Endothelial cell of umbilical vein (primary cell): Measurements from ENCODE around the gene PLEKHA8. TPM values are rescaled to one million over a fixed set of nuclear protein-coding genes. Genes with fewer than 3 reads are reported as not detected.

Source experiments
- BruUV-seq: library from RNA; stranded (reverse); fragments of 400-500 nt; replicated peaks from 2 replicates; lab custom pipeline; 2021; lab: Mats Ljungman, UMichigan
- CTCF ChIA-PET: fragments of 300-600, 350-600 bp; sonication (Branson Sonifier 250); formaldehyde crosslinking; loops from one replicate; lab custom pipeline; 2021; ENCODE audit warnings: antibody characterized with exemption, inconsistent platforms; lab: Charles Lee
- POLR2A ChIA-PET: fragments of 300-600, 350-600 bp; sonication (Branson Sonifier 250); formaldehyde crosslinking; loops from one replicate; lab custom pipeline; 2021; ENCODE audit warnings: antibody characterized with exemption, inconsistent platforms; lab: Charles Lee
- DNase-seq: peaks from one replicate; pipeline ENCODE4 v3.0.0-alpha.2; 2011; ENCODE audit warnings: low read depth, low spot score
- FAIRE-seq: peaks from 2 replicates; lab custom pipeline; 2011; peaks lifted over from hg19 to GRCh38; lab: Jason Lieb, UNC
- H2AFZ ChIP-seq: 2 replicates; pipeline ENCODE4 v1.6.0; 2012; ENCODE audit warnings: low read depth, low read length, control low read depth, inconsistent platforms
- H3K27ac ChIP-seq: 2 replicates; pipeline ENCODE4 v1.5.1; 2011; ENCODE audit warnings: low read depth, mild to moderate bottlenecking, control low read depth, low read length, moderate library complexity; ENCODE audit not compliant: insufficient read depth
- H3K27me3 ChIP-seq, 2 experiments: 2 replicates each; pipeline versions ENCODE4 v1.6.0 to v1.6.1; 2011; ENCODE audit warnings: low read length in 2 of 2, mixed read lengths in 1 of 2; ENCODE audit not compliant: control insufficient read depth in 2 of 2, insufficient read depth in 2 of 2
- H3K36me3 ChIP-seq, 2 experiments: 2 replicates in 1 of 2; 3 replicates in 1 of 2; pipeline ENCODE4 v1.5.1; 2011; ENCODE audit warnings: low read length in 2 of 2, mild to moderate bottlenecking in 1 of 2, moderate library complexity in 1 of 2; ENCODE audit not compliant: control insufficient read depth in 2 of 2, insufficient read depth in 2 of 2; ENCODE audit errors: extremely low read depth in 1 of 2
- H3K4me1 ChIP-seq: 3 replicates; pipeline ENCODE4 v1.5.1; 2011; ENCODE audit warnings: mild to moderate bottlenecking, low read length; ENCODE audit not compliant: control insufficient read depth, insufficient read depth; ENCODE audit errors: extremely low read depth
- H3K4me2 ChIP-seq: 2 replicates; pipeline ENCODE4 v1.6.1; 2011; ENCODE audit warnings: low read length, control low read depth, mixed read lengths; ENCODE audit not compliant: insufficient read depth
- H3K4me3 ChIP-seq, 3 experiments: fragments of 200-600 bp in 1 of 3; sonication (generic), shearing (Covaris generic) in 1 of 3; replicated peaks in 1 of 3; 2 replicates each; pipeline ENCODE4 v1.5.1; 2011 to 2016; ENCODE audit warnings: control low read depth in 3 of 3, low read length in 3 of 3, mild to moderate bottlenecking in 2 of 3, inconsistent platforms in 1 of 3, low read depth in 1 of 3, moderate library complexity in 1 of 3; ENCODE audit not compliant: insufficient read depth in 1 of 3
- H3K79me2 ChIP-seq: 2 replicates; pipeline ENCODE4 v1.6.0; 2012; ENCODE audit warnings: low read length, inconsistent platforms; ENCODE audit not compliant: control insufficient read depth, insufficient read depth
- H3K9ac ChIP-seq: replicated peaks from 2 replicates; pipeline ENCODE3; 2011; ENCODE audit warnings: low read length, control low read depth; ENCODE audit not compliant: insufficient read depth; ENCODE audit errors: extremely low read depth
- H3K9me1 ChIP-seq: replicated peaks from 3 replicates; pipeline ENCODE4 v1.6.0; 2011; ENCODE audit warnings: mild to moderate bottlenecking, low read length; ENCODE audit not compliant: control insufficient read depth, insufficient read depth; ENCODE audit errors: extremely low read depth
- H3K9me3 ChIP-seq: replicated peaks from 2 replicates; pipeline ENCODE4 v1.5.1; 2012; ENCODE audit warnings: low read length, inconsistent platforms; ENCODE audit not compliant: control insufficient read depth, insufficient read depth
- H4K20me1 ChIP-seq: replicated peaks from 2 replicates; pipeline ENCODE3; 2011; ENCODE audit warnings: mild to moderate bottlenecking, low read length; ENCODE audit not compliant: control insufficient read depth, insufficient read depth; ENCODE audit errors: extremely low read depth
- EZH2 ChIP-seq: IDR thresholded peaks from 2 replicates; pipeline ENCODE4 v1.6.1; 2012; ENCODE audit warnings: borderline replicate concordance, low read depth, mild to moderate bottlenecking, moderate library complexity, low read length, inconsistent platforms; ENCODE audit not compliant: severe bottlenecking
- FOS ChIP-seq: IDR thresholded peaks from 2 replicates; pipeline ENCODE4 v1.6.1; 2011; ENCODE audit warnings: mild to moderate bottlenecking, low read length, moderate library complexity, borderline replicate concordance; ENCODE audit not compliant: insufficient read depth
- GATA2 ChIP-seq: IDR thresholded peaks from 2 replicates; pipeline ENCODE4 v1.7.0; 2011; ENCODE audit warnings: low read depth, mild to moderate bottlenecking, moderate library complexity, mixed read lengths, low read length; ENCODE audit not compliant: insufficient read length, insufficient read depth
- JUN ChIP-seq: IDR thresholded peaks from 2 replicates; pipeline ENCODE4 v1.6.1; 2011; ENCODE audit warnings: borderline replicate concordance, low read depth; ENCODE audit not compliant: insufficient read length, insufficient read depth
- MYC ChIP-seq: IDR thresholded peaks from one replicate; pipeline ENCODE4 v1.6.1; 2011; ENCODE audit warnings: mild to moderate bottlenecking, low read depth, low read length
- POLR2A ChIP-seq: IDR thresholded peaks from 2 replicates; pipeline ENCODE4 v1.6.1; 2012; ENCODE audit warnings: low read depth, mild to moderate bottlenecking, control low read depth, low read length
- POLR2AphosphoS5 ChIP-seq: IDR thresholded peaks from 2 replicates; pipeline ENCODE4 v1.6.1; 2012; ENCODE audit warnings: low read depth, mild to moderate bottlenecking, control low read depth, low read length, moderate library complexity; ENCODE audit not compliant: insufficient read depth
- dilution Hi-C: fragments of 300-500 bp; cut with MboI; formaldehyde crosslinking; loops from one replicate; pipeline ENCODE4 v1.15.0; 2019; ENCODE audit warnings: low sequenced_read_pairs; ENCODE audit not compliant: extremely low pct_ligation_motif_present
- intact Hi-C: fragments of 100-400 bp; cut with micrococcal nuclease; formaldehyde crosslinking; loops from one replicate; pipeline ENCODE4 v1.10.0; 2022
- polyA plus RNA-seq, 4 experiments: library from polyadenylated mRNA; depleted of rRNA in 3 of 4; stranded (reverse) in 3 of 4; unstranded in 1 of 4; fragments of >200 nt; gene quantifications; 2 replicates each; pipeline versions ENCODE4 v1.2.1 to v1.2.3, GENCODE V29; 2011 to 2012; ENCODE audit warnings: missing spikeins in 1 of 4
- total RNA-seq: library from RNA; stranded (reverse); gene quantifications from 2 replicates; pipeline ENCODE4 v1.2.3, GENCODE V29; 2021
- TF ChIP-seq, protein P1 (sequence below): IDR thresholded peaks from 2 replicates; pipeline ENCODE4 v1.6.1; 2011; ENCODE audit not compliant: insufficient read depth, insufficient read length
- TF ChIP-seq, protein P2 (sequence below), 2 donors: IDR thresholded peaks; 1 replicate in 1 of 2; 2 replicates in 1 of 2; pipeline ENCODE4 v1.5.1; 2011; ENCODE audit warnings: low read length in 2 of 2, mild to moderate bottlenecking in 2 of 2, moderate library complexity in 2 of 2, control low read depth in 1 of 2, inconsistent platforms in 1 of 2, low read depth in 1 of 2; ENCODE audit not compliant: insufficient read depth in 1 of 2; ENCODE audit errors: extremely low read depth in 1 of 2

PLEKHA8 gene
- total and polyA plus RNA-seq, 2 donors (not counting 3 experiments of a cell fraction or from before 2014, with no cell fraction given) = 4.5 to 19.8 TPM

DNA sequence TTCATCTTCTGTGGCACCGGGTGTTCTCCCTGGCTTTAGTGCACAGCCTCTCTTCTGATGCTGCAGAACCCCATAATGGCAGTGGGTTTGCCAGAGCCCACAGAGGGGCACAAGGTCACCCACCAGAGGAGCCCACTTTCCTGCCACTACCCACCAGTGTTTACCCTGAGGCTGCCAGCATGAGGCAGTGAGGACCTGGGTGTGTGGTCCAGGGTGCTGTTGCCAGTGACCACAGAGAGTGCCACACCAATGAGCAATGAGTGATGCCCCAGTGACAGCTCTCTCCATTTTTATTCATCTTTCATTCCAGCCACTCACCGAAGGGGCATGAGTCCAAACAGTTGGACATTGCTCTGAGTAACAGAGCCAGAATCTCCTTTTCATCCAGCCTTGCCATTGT is 141.4 kb downstream of the PLEKHA8 start:
- H3K9ac ChIP-seq = no peak overlapping the region
- POLR2A ChIA-PET = no interaction called here
- TF ChIP-seq, protein P1, sequence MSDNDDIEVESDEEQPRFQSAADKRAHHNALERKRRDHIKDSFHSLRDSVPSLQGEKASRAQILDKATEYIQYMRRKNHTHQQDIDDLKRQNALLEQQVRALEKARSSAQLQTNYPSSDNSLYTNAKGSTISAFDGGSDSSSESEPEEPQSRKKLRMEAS = no peak
- dilution Hi-C loops (no loop called here), intact Hi-C loops (no loop called here)
- BruUV-seq = no TSS peak
- H3K4me2 ChIP-seq = no peak overlapping the region
- no peak overlapping the region for H3K27ac ChIP-seq
- peaks cover 7% of the 10 kb centered on the region for H3K4me1 ChIP-seq
- no peaks in the 10 kb centered on the region for H3K36me3 ChIP-seq
- CTCF ChIA-PET = interaction anchor here (0.8 to 1.9 kb wide), 2 partner anchors 106 to 179 kb away, joined by 3 to 5 read pairs; no protein-coding TSS in a partner anchor
- peaks cover 4% of the 10 kb centered on the region in 2 experiments for H3K27me3 ChIP-seq
- no peak for DNase-seq
- no peaks in the 10 kb centered on the region for H3K9me1 ChIP-seq
- no peaks in the 10 kb centered on the region for H3K9me3 ChIP-seq
- no peaks in the 10 kb centered on the region for H3K79me2 ChIP-seq
- no peak overlapping the region for H3K4me3 ChIP-seq
- no peak overlapping the region for H2AFZ ChIP-seq
- FAIRE-seq = no peak
- no peaks in the 10 kb centered on the region for H4K20me1 ChIP-seq

DNA sequence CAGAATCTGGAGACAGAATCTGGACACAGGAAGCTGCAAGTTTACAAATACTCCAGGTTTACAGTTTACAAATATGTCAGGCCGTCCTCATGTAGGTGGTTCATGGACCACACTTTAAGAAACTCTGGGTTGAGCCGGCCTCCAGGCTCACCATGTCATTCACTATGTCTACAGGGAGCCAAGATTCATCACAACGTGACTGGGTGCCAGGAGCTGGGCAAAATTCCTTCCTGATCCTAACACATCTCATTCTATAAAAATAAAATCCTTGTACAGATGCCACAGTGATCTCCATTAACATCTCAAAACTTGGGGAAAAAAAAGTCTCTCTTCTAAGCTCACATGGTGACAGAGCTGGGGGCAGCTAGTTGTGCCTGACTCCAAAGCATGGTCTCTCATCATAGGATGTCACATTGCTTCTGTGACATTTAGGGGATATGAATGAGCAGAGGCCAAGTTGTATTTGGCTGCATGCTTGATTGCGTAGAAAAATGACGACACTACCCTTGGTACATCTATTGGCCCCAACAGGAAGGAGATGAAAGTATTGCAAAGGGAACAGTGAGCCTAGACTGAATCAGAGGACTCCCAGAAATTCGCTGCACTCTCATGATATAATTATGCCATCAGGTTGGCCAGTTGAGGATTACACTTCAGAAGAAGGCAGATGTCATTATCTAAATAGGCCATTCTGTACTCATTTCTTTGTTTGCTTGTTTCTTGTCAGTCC is 142.4 kb downstream of the PLEKHA8 start:
- FAIRE-seq (no peak), DNase-seq (no peak)
- Histone ChIP-seq H2AFZ (no peak overlapping the region), H3K27ac (no peak overlapping the region), H4K20me1 (no peaks in the 10 kb centered on the region), H3K9me1 (no peaks in the 10 kb centered on the region), H3K9me3 (no peaks in the 10 kb centered on the region), H3K36me3 (no peaks in the 10 kb centered on the region), H3K79me2 (no peaks in the 10 kb centered on the region), H3K9ac (no peak overlapping the region), H3K27me3 (peaks cover 4% of the 10 kb centered on the region in 2 experiments), H3K4me1 (no peaks in the 10 kb centered on the region), H3K4me3 (no peak overlapping the region), H3K4me2 (no peak overlapping the region)
- BruUV-seq = no TSS peak
- POLR2A ChIA-PET = no interaction called here
- intact Hi-C loops = no loop called here
- dilution Hi-C loops = no loop called here
- no peak for TF ChIP-seq FOS
- TF ChIP-seq, protein P1 = no peak
- TF ChIP-seq, protein P2, sequence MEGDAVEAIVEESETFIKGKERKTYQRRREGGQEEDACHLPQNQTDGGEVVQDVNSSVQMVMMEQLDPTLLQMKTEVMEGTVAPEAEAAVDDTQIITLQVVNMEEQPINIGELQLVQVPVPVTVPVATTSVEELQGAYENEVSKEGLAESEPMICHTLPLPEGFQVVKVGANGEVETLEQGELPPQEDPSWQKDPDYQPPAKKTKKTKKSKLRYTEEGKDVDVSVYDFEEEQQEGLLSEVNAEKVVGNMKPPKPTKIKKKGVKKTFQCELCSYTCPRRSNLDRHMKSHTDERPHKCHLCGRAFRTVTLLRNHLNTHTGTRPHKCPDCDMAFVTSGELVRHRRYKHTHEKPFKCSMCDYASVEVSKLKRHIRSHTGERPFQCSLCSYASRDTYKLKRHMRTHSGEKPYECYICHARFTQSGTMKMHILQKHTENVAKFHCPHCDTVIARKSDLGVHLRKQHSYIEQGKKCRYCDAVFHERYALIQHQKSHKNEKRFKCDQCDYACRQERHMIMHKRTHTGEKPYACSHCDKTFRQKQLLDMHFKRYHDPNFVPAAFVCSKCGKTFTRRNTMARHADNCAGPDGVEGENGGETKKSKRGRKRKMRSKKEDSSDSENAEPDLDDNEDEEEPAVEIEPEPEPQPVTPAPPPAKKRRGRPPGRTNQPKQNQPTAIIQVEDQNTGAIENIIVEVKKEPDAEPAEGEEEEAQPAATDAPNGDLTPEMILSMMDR (IDR thresholded peaks at IDR 0.05; ENCODE audit: extremely low read depth in 1 of 2, insufficient read depth in 1 of 2, low read depth in 1 of 2, low read length in 2 of 2) = no peak
- no peak for TF ChIP-seq EZH2
- TF ChIP-seq GATA2 = no peak
- TF ChIP-seq POLR2A = no peak
- no peak for TF ChIP-seq POLR2AphosphoS5
- TF ChIP-seq JUN = no peak
- no peak for TF ChIP-seq MYC
- CTCF ChIA-PET = interaction anchor here (0.6 to 1.1 kb wide), 2 partner anchors 8 to 130 kb away, joined by 3 to 4 read pairs; no protein-coding TSS in a partner anchor
